ENCODE data around the gene PPARD. TPM values are rescaled to one million over a fixed set of nuclear protein-coding genes. Genes with fewer than 3 reads are reported as not detected.
"Not testable (repeated sequence)": the region's sequence is repeated elsewhere in the genome, so short reads cannot be mapped to it uniquely, and the experiment has no call there.

Gene PPARD
- total RNA-seq, 1 donor from 2014 or later: 4.9 TPM

GRCh38 chr6:35436071-35436857 lies 93.9 kb downstream of the PPARD start:
- Mint-ChIP-seq H3K9me3 (peaks cover 2% of the 10 kb centered on the region), H3K4me1 (peaks cover 6% of the 10 kb centered on the region), H3K36me3 (no peaks in the 10 kb centered on the region), H3K27me3 (ENCODE audit: insufficient read depth, low read depth) (peaks cover 4% of the 10 kb centered on the region), H3K4me3 (no peak overlapping the region), H3K27ac (no peak overlapping the region)
- Histone ChIP-seq H3K79me2 (ENCODE audit: low read depth) (no peaks in the 10 kb centered on the region), H3K4me3 (no peak overlapping the region), H3K9ac (no peak overlapping the region), H2AFZ (replicated peaks) (no peak overlapping the region), H3K9me3 (ENCODE audit: low read depth) (no peaks in the 10 kb centered on the region), H3K36me3 (no peaks in the 10 kb centered on the region), H3K27ac (no peak overlapping the region), H3F3A (ENCODE audit: low read depth) (no peaks in the 10 kb centered on the region), H3K27me3 (no peaks in the 10 kb centered on the region), H4K20me1 (ENCODE audit: low read depth) (no peaks in the 10 kb centered on the region), H3K4me2 (no peak overlapping the region), H3K4me1 (no peaks in the 10 kb centered on the region)
- DNase-seq (ENCODE audit: low spot score): no peak
- TF ChIP-seq CTCF (IDR thresholded peaks at IDR 0.05): no peak
- TF ChIP-seq EZH2phosphoT487 (IDR thresholded peaks at IDR 0.05): no peak
- no peak for TF ChIP-seq EZH2 (IDR thresholded peaks at IDR 0.05)

GRCh38 chr6:35438378-35439065 lies 96.2 kb downstream of the PPARD start:
- not testable (repeated sequence) for H3K27ac Mint-ChIP-seq; H3K4me3 ChIP-seq; H3K9ac ChIP-seq; H3K79me2 ChIP-seq (ENCODE audit: low read depth); H3K4me3 Mint-ChIP-seq; H4K20me1 ChIP-seq (ENCODE audit: low read depth); H3K4me2 ChIP-seq; H3K27ac ChIP-seq; H3K4me1 ChIP-seq; H2AFZ ChIP-seq (replicated peaks); H3F3A ChIP-seq (ENCODE audit: low read depth); H3K9me3 Mint-ChIP-seq; H3K36me3 Mint-ChIP-seq; H3K27me3 Mint-ChIP-seq (ENCODE audit: insufficient read depth, low read depth); H3K4me1 Mint-ChIP-seq; H3K36me3 ChIP-seq; H3K27me3 ChIP-seq; DNase-seq (ENCODE audit: low spot score); H3K9me3 ChIP-seq (ENCODE audit: low read depth)

GRCh38 chr6:35439308-35439707 lies 97.0 kb downstream of the PPARD start:
- Mint-ChIP-seq H3K36me3 (no peaks in the 10 kb centered on the region), H3K4me1 (peaks cover 6% of the 10 kb centered on the region), H3K4me3 (no peak overlapping the region), H3K27me3 (ENCODE audit: insufficient read depth, low read depth) (peaks cover 4% of the 10 kb centered on the region), H3K9me3 (no peaks in the 10 kb centered on the region), H3K27ac (no peak overlapping the region)
- Histone ChIP-seq H3K4me3 (no peak overlapping the region), H3K27me3 (no peaks in the 10 kb centered on the region), H3K27ac (no peak overlapping the region), H3F3A (ENCODE audit: low read depth) (no peaks in the 10 kb centered on the region), H3K4me2 (no peak overlapping the region), H3K9ac (no peak overlapping the region), H4K20me1 (ENCODE audit: low read depth) (no peaks in the 10 kb centered on the region), H2AFZ (replicated peaks) (no peak overlapping the region), H3K79me2 (ENCODE audit: low read depth) (no peaks in the 10 kb centered on the region), H3K4me1 (no peaks in the 10 kb centered on the region), H3K36me3 (no peaks in the 10 kb centered on the region), H3K9me3 (ENCODE audit: low read depth) (no peaks in the 10 kb centered on the region)
- DNase-seq (ENCODE audit: low spot score): peak; percentile 53
- TF ChIP-seq EZH2 (IDR thresholded peaks at IDR 0.05): no peak
- no peak for TF ChIP-seq CTCF (IDR thresholded peaks at IDR 0.05)
- TF ChIP-seq EZH2phosphoT487 (IDR thresholded peaks at IDR 0.05): no peak

- Histone ChIP-seq H3K79me2 (ENCODE audit: low read depth) (no peaks in the 10 kb centered on the region), H3K36me3 (no peaks in the 10 kb centered on the region), H3K27ac (no peak overlapping the region), H3K9me3 (ENCODE audit: low read depth) (no peaks in the 10 kb centered on the region), H3K4me3 (no peak overlapping the region), H3K4me1 (no peaks in the 10 kb centered on the region), H3K9ac (no peak overlapping the region), H3F3A (ENCODE audit: low read depth) (no peaks in the 10 kb centered on the region), H2AFZ (replicated peaks) (no peak overlapping the region), H4K20me1 (ENCODE audit: low read depth) (no peaks in the 10 kb centered on the region), H3K27me3 (no peaks in the 10 kb centered on the region), H3K4me2 (no peak overlapping the region)
- Mint-ChIP-seq H3K36me3 (no peaks in the 10 kb centered on the region), H3K27ac (no peak overlapping the region), H3K27me3 (ENCODE audit: insufficient read depth, low read depth) (peaks cover 4% of the 10 kb centered on the region), H3K9me3 (no peaks in the 10 kb centered on the region), H3K4me1 (peaks cover 6% of the 10 kb centered on the region), H3K4me3 (no peak overlapping the region)
- TF ChIP-seq EZH2phosphoT487 (IDR thresholded peaks at IDR 0.05) (no peak), CTCF (IDR thresholded peaks at IDR 0.05) (no peak), EZH2 (IDR thresholded peaks at IDR 0.05) (no peak)
- no peak for DNase-seq (ENCODE audit: low spot score)
Observed at GRCh38 chr6:35441205-35441604, 98.8 kb downstream of the PPARD start.
